OCI-LY3 (cell line): ENCODE data around the gene PEX10.

Source experiments
- H2AFZ ChIP-seq: fragments of 200-600, 300-600 bp; shearing (Covaris generic); 2 replicates; pipeline ENCODE4 v1.6.0; 2014; ENCODE audit warnings: antibody characterized with exemption, low read depth, low read length
- H3K27ac ChIP-seq: fragments of 200-600, 300-600 bp; sonication (generic); 2 replicates; pipeline ENCODE4 v1.5.1; 2014; ENCODE audit warnings: mild to moderate bottlenecking, low read length, moderate library complexity, mixed read lengths
- H3K27me3 ChIP-seq: fragments of 200-600, 300-600 bp; sonication (generic); 2 replicates; pipeline ENCODE4 v1.6.1; 2014; ENCODE audit warnings: low read depth, low read length, mixed read lengths
- H3K36me3 ChIP-seq: fragments of 200-600, 300-600 bp; sonication (generic); replicated peaks from 2 replicates; pipeline ENCODE3; 2014; ENCODE audit warnings: low read depth, low read length, mixed read lengths
- H3K4me1 ChIP-seq: fragments of 300-600, 200-600 bp; sonication (generic); 2 replicates; pipeline ENCODE4 v1.6.1; 2014; ENCODE audit warnings: low read length, mixed read lengths
- H3K4me2 ChIP-seq: fragments of 200-600, 300-600 bp; sonication (generic); 2 replicates; pipeline ENCODE4 v1.6.1; 2014; ENCODE audit warnings: low read length, mixed read lengths
- H3K4me3 ChIP-seq: fragments of 300-600, 200-600 bp; sonication (generic); 2 replicates; pipeline ENCODE4 v1.5.1; 2014; ENCODE audit warnings: antibody characterized with exemption, mild to moderate bottlenecking, low read length, moderate library complexity
- H3K79me2 ChIP-seq: fragments of 300-600, 200-600 bp; shearing (Covaris generic); 2 replicates; pipeline ENCODE4 v1.6.1; 2014; ENCODE audit warnings: mild to moderate bottlenecking, low read length, mixed read lengths
- H3K9ac ChIP-seq: fragments of 300-600, 200-600 bp; shearing (Covaris generic); 2 replicates; pipeline ENCODE4 v1.6.0; 2014; ENCODE audit warnings: mild to moderate bottlenecking, low read length, moderate library complexity
- H3K9me3 ChIP-seq: fragments of 200-600, 300-600 bp; shearing (Covaris generic); 2 replicates; pipeline ENCODE4 v1.6.1; 2014; ENCODE audit warnings: low read length, mixed read lengths; ENCODE audit not compliant: insufficient read depth
- H4K20me1 ChIP-seq: fragments of 200-600, 300-600 bp; sonication (generic); 2 replicates; pipeline ENCODE4 v1.6.1; 2016; ENCODE audit warnings: low read length, mixed read lengths; ENCODE audit not compliant: insufficient read depth
- EZH2phosphoT487 ChIP-seq: fragments of 200-600 bp; shearing (Covaris generic); IDR thresholded peaks from 2 replicates; pipeline ENCODE4 v1.6.1; 2018; ENCODE audit warnings: antibody characterized with exemption, mixed run types, low read depth
- TF ChIP-seq, protein P1 (sequence below): fragments of 200-600, 300-600 bp; sonication (generic); IDR thresholded peaks from 2 replicates; pipeline ENCODE4 v1.5.1; 2014; ENCODE audit warnings: antibody characterized with exemption, low read length, low read depth

The PEX10 gene

GRCh38 chr1:2388004-2388913, 24.1 kb downstream of the PEX10 start:
- no peaks in the 10 kb centered on the region for H4K20me1 ChIP-seq
- H3K4me1 ChIP-seq: peaks cover 20% of the 10 kb centered on the region
- peaks cover 31% of the 10 kb centered on the region for H3K79me2 ChIP-seq
- no peaks in the 10 kb centered on the region for H3K27me3 ChIP-seq
- no peak overlapping the region for H3K4me2 ChIP-seq
- no peak overlapping the region for H3K27ac ChIP-seq
- H3K9ac ChIP-seq: no peak overlapping the region
- H3K9me3 ChIP-seq: no peaks in the 10 kb centered on the region
- H3K36me3 ChIP-seq: peaks cover 3% of the 10 kb centered on the region
- TF ChIP-seq, protein P1, sequence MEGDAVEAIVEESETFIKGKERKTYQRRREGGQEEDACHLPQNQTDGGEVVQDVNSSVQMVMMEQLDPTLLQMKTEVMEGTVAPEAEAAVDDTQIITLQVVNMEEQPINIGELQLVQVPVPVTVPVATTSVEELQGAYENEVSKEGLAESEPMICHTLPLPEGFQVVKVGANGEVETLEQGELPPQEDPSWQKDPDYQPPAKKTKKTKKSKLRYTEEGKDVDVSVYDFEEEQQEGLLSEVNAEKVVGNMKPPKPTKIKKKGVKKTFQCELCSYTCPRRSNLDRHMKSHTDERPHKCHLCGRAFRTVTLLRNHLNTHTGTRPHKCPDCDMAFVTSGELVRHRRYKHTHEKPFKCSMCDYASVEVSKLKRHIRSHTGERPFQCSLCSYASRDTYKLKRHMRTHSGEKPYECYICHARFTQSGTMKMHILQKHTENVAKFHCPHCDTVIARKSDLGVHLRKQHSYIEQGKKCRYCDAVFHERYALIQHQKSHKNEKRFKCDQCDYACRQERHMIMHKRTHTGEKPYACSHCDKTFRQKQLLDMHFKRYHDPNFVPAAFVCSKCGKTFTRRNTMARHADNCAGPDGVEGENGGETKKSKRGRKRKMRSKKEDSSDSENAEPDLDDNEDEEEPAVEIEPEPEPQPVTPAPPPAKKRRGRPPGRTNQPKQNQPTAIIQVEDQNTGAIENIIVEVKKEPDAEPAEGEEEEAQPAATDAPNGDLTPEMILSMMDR: no peak
- no peak for TF ChIP-seq EZH2phosphoT487
- H3K4me3 ChIP-seq: no peak overlapping the region
- no peak overlapping the region for H2AFZ ChIP-seq

DNA sequence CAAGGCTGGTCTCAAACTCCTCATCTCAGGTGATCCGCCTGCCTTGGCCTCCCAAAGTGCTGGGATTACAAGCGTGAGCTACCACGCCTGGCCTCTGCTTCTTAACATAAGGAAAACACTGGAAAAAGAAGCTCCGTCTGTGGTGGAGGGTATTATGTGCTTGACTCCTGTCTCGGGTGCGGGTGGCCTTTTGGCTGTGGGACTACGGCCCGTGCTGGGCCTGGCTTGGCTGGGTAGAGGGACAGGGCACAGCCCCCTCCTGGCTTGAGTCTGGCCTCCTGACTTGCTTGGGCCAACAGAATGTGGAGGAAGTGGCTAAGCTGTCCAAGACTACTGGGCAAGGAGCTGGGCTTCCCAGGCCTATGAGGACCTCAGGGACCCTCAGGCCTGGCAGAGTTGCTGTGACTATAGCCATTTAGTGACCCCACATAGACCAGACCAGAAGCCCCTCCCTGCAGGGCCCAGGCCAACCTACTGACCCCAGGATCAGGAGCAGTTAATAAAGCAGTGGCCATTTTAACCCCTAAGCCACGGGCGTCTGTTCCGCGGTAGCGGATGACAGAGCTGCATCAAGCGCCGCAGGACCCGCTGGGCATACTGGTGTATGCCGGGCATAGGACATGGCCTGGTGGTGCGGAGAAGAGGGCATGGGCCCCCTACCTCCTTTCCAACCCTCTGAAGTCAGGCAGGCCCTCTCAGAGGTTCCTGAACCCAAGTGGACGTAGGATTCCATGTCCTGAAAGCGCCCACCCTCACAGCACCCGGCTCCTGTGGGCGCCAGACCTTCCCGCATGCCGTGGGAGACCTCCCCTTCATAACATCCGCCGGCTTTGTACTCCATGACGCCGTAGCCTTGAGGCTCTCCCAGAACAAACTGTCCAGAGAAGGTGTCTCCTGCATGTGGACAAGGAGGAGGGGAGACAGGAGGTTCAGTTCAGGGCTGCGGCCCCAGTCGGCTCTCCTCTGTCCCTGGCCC, 25.4 kb downstream of the PEX10 start:
- Histone ChIP-seq H3K27me3 (no peaks in the 10 kb centered on the region), H2AFZ (no peak overlapping the region), H4K20me1 (no peaks in the 10 kb centered on the region), H3K79me2 (peaks cover 18% of the 10 kb centered on the region), H3K4me1 (peaks cover 19% of the 10 kb centered on the region), H3K27ac (no peak overlapping the region), H3K36me3 (no peaks in the 10 kb centered on the region), H3K4me3 (no peak overlapping the region), H3K4me2 (no peak overlapping the region), H3K9me3 (no peaks in the 10 kb centered on the region), H3K9ac (no peak overlapping the region)
- TF ChIP-seq, protein P1: no peak

- Histone ChIP-seq H3K79me2 (peaks cover 10% of the 10 kb centered on the region), H4K20me1 (no peaks in the 10 kb centered on the region), H3K27ac (no peak overlapping the region), H3K9me3 (no peaks in the 10 kb centered on the region), H3K4me1 (peaks cover 23% of the 10 kb centered on the region), H3K36me3 (no peaks in the 10 kb centered on the region), H2AFZ (no peak overlapping the region), H3K4me2 (no peak overlapping the region), H3K9ac (no peak overlapping the region), H3K4me3 (no peak overlapping the region), H3K27me3 (no peaks in the 10 kb centered on the region)
- TF ChIP-seq, protein P1: no peak
- TF ChIP-seq EZH2phosphoT487: no peak
These were observed 26.6 kb downstream of the PEX10 start for GRCh38 chr1:2385606-2386280.
